Fibroblast of skin of abdomen (primary cell): ENCODE measurements around the gene SEC22B.
"Not testable (repeated sequence)": the region's sequence is repeated elsewhere in the genome, so short reads cannot be mapped to it uniquely, and the experiment has no call there.

Experiments
- DNase-seq: peaks from one replicate; pipeline ENCODE4 v3.0.0-alpha.2; 2013

SEC22B gene

DNA sequence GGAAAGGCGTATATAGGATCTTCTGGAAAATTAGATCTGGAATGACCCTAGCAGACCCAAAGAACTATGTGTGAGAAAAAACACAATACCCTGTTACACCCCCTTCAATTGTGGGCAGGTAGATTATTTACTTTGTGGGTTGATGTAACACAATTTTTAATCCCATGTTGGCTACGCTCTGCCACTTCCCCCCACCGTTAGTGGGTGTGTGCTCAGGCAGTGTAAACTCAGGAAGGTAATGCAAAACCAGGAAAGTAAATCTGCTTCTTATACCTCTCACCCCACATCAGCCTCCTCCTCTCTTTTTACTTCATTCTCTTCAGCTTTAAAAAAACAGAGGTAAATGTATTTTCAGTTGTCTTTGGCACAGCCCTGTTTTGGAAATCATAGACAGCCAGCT, 63.2 kb downstream of the SEC22B start:
- DNase-seq: not testable (repeated sequence)

- not testable (repeated sequence) for DNase-seq
Measured at GRCh38 chr1:120112212-120112611, 64.1 kb downstream of the SEC22B start.

- not testable (repeated sequence) for DNase-seq
Measured at GRCh38 chr1:120111771-120112170, 64.5 kb downstream of the SEC22B start.

GRCh38 chr1:120111008-120111407, 65.3 kb downstream of the SEC22B start:
- DNase-seq: not testable (repeated sequence)

- DNase-seq: not testable (repeated sequence)
Measured at GRCh38 chr1:120109656-120110055, 66.7 kb downstream of the SEC22B start.

DNA sequence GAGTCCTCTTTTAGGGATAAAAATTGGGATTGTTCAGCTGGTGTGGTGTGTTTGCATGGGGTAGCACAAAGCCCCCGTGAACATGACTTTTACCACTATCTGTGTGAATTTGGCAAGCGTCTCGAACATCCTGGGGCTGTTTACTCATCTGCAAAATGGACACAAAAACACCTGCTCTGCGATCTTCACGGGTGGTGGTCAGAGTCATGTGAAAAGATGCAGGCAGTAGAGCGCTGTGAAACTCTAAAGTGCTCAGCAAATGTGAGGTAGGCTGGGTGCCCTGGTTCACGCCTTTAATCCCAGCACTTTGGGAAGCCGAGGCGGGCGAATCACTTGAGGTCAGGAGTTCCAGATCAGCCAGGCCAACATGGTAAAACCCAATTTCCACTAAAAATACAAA, 67.1 kb downstream of the SEC22B start:
- not testable (repeated sequence) for DNase-seq

GRCh38 chr1:120105288-120105687, 71.0 kb downstream of the SEC22B start:
- DNase-seq: not testable (repeated sequence)

DNA sequence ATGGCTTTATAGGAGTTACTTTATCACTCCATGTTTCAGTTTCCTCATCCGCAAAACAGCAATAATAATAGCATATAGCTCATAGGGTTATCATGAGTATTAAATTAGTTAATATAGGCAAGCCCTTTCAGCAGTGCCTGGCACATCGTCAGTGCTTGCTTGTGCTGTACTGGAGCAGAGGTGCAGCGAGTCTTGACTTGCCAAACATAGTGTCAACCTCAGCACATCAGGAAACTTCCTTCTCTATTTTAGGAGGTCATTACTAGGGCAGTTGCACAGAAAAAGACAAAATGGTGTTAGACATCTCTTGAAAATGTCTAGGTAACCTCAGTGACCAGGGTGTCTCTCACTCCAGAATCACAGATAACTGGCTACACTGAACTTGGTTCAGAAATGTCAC, 72.6 kb downstream of the SEC22B start:
- not testable (repeated sequence) for DNase-seq

- not testable (repeated sequence) for DNase-seq
Measured at GRCh38 chr1:120101593-120101992, 74.7 kb downstream of the SEC22B start.
